ENCODE data around the gene ACOT9.
"Not testable (repeated sequence)": the region's sequence is repeated elsewhere in the genome, so short reads cannot be mapped to it uniquely, and the experiment has no call there.

The ACOT9 gene, protein sequence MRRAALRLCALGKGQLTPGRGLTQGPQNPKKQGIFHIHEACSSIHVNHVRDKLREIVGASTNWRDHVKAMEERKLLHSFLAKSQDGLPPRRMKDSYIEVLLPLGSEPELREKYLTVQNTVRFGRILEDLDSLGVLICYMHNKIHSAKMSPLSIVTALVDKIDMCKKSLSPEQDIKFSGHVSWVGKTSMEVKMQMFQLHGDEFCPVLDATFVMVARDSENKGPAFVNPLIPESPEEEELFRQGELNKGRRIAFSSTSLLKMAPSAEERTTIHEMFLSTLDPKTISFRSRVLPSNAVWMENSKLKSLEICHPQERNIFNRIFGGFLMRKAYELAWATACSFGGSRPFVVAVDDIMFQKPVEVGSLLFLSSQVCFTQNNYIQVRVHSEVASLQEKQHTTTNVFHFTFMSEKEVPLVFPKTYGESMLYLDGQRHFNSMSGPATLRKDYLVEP

GRCh38 chrX:23742697-23743622 is at the start of gene ACOT9:
ACOT9 (minus strand) TSS chrX:23743276; CDS start chrX:23743144, 132 bp downstream.
- DNase-seq: peak; percentile 94

DNA sequence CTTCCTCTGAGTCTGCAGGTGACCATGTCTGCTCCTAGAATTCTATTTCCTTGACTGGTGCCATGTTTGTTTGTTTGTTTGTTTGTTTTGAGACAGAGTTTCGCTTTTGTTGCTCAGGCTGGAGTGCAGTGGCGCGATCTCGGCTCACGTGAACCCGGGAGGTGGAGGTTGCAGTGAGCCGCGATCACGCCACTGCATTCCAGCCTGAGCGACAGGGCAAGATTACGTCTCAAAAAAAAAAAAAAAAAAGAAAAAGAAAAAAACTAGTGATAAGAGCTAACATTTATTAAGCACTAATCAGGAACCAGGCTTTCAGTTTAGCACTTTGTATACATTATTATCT is 47.0 kb upstream of the ACOT9 start:
- DNase-seq: no peak

- no peak for DNase-seq
Measured at GRCh38 chrX:23789386-23790154, 46.5 kb upstream of the ACOT9 start.

DNA sequence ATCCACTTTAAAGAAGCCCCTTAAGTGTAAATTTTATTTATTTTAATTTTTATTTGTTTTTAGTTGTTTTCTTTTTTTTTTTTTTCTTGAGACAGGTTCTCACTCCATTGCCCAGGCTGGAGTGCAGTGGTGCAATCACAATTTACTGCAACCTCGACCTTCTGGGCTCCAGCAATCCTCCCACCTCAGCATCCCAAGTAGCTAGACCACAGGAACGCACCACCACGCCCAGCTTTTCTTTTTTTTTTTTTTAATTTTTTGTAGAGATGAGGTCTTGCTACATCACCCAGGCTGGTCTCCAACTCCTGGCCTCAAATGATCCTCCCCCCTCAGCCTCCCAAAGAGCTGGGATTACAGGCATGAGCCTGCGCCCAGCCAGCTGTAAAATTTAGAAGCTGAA is 45.9 kb upstream of the ACOT9 start:
- no peak for DNase-seq

- no peak for DNase-seq
Measured at GRCh38 chrX:23788521-23788920, 45.4 kb upstream of the ACOT9 start.

- no peak for DNase-seq
Measured at GRCh38 chrX:23787745-23788118, 44.7 kb upstream of the ACOT9 start.

GRCh38 chrX:23786268-23786815 is 43.3 kb upstream of the ACOT9 start:
- no peak for DNase-seq

DNA sequence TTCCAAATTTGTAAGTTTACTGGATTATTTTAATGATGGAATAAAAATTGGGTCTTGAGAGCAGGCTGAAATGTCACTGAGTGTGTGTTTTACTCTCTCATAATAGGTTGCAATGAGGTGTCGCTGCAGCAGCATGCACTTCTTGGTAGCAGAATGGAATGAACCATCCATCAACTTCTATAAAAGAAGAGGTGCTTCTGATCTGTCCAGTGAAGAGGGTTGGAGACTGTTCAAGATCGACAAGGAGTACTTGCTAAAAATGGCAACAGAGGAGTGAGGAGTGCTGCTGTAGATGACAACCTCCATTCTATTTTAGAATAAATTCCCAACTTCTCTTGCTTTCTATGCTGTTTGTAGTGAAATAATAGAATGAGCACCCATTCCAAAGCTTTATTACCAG is 42.5 kb upstream of the ACOT9 start:
- DNase-seq: no peak

- DNase-seq: peak; percentile 84
Measured at GRCh38 chrX:23784470-23785331, 41.6 kb upstream of the ACOT9 start.

GRCh38 chrX:23783589-23784469 is 40.8 kb upstream of the ACOT9 start:
- DNase-seq: peak; percentile 7

GRCh38 chrX:23782863-23783588 is 40.0 kb upstream of the ACOT9 start, which contains the start of gene SAT1:
SAT1 (plus strand) TSS chrX:23783173; CDS start chrX:23783352, 179 bp downstream.
- peak; percentile 91 for DNase-seq

DNA sequence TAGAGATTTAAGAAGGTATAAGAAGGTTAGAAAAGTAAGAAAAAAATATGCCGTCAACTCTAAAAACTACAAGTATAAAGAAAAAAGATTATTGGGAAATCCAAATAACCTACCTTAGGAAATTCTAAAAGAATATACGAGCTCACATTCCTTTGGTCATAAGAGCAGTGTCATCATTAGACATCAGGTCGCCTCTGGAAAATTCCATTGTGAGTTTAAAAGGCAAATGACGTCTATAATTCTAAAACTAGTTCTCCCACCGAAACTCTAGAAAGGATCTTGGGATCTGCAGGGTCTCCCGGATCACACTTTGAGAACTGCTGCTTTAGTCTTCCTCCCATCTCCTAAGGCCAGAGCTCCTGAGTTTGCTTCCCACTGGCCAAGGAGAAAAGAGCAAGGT is 39.4 kb upstream of the ACOT9 start:
- no peak for DNase-seq

- DNase-seq: peak; percentile 39
Measured at GRCh38 chrX:23779025-23779424, 35.9 kb upstream of the ACOT9 start.

DNA sequence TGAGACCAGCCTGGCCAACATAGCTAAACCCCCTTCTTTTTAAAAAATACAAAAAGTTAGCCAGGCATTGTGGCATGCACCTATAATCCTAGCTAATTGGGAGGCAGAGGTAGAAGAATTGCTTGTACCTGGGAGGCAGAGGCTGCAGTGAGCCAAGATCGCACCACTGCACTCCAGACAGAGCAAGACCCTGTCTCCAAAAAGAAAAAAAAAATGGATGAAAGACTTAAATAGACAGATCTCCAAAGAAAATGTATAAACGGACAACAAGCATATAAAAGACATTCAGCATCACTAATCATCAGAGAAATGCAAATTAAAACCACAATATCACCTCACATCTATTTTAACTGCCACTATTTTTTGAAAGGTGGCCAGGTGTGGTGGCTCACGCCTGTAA is 33.3 kb upstream of the ACOT9 start:
- no peak for DNase-seq

GRCh38 chrX:23773601-23774175 is 30.6 kb upstream of the ACOT9 start:
- DNase-seq: no peak

GRCh38 chrX:23771086-23771485 is 28.0 kb upstream of the ACOT9 start:
- DNase-seq: not testable (repeated sequence)

GRCh38 chrX:23770142-23770541 is 27.1 kb upstream of the ACOT9 start:
- no peak for DNase-seq

- DNase-seq: no peak
Measured at GRCh38 chrX:23766650-23767551, 23.8 kb upstream of the ACOT9 start.
